IgD-negative memory B cell (primary cell): ENCODE data around the gene TCEA3. TPM values are rescaled to one million over a fixed set of nuclear protein-coding genes. Genes with fewer than 3 reads are reported as not detected.
A peak's percentile ranks its signal among the peaks of the same experiment; 100 is the strongest.

Experiments used
- H3K27ac Mint-ChIP-seq, 3 donors: one replicate each; pipeline ENCODE4 v1.8.0; 2020 to 2022; ENCODE audit warnings: mild to moderate bottlenecking in 3 of 3, mixed read lengths in 3 of 3, moderate library complexity in 1 of 3
- H3K27me3 Mint-ChIP-seq: one replicate; pipeline ENCODE4 v1.8.0; 2021; ENCODE audit warnings: mixed read lengths
- H3K36me3 Mint-ChIP-seq: one replicate; pipeline ENCODE4 v1.8.0; 2020; ENCODE audit warnings: mild to moderate bottlenecking, mixed read lengths
- H3K4me1 Mint-ChIP-seq, 3 donors: one replicate each; pipeline ENCODE4 v1.8.0; 2020 to 2022; ENCODE audit warnings: mixed read lengths in 3 of 3, mild to moderate bottlenecking in 1 of 3
- H3K4me3 Mint-ChIP-seq, 4 donors: one replicate each; pipeline ENCODE4 v1.8.0; 2020 to 2022; ENCODE audit warnings: mild to moderate bottlenecking in 4 of 4, mixed read lengths in 4 of 4, moderate library complexity in 3 of 4
- H3K9me3 Mint-ChIP-seq, 3 donors: one replicate each; pipeline ENCODE4 v1.8.0; 2020 to 2021; ENCODE audit warnings: mixed read lengths in 3 of 3, mild to moderate bottlenecking in 1 of 3
- polyA plus RNA-seq: library from polyadenylated mRNA; unstranded; fragments of 300-500 nt; fragmentation: Illumina TruSeq; gene quantifications from one replicate; pipeline ENCODE4 v1.2.3, GENCODE V29; 2021

TCEA3 gene
- polyA plus RNA-seq, 1 donor from 2014 or later: 0.69 TPM

GRCh38 chr1:23362218-23362713 lies 62.3 kb downstream of the TCEA3 start:
- Mint-ChIP-seq H3K27me3 (no peaks in the 10 kb centered on the region), H3K27ac (peak overlapping the region in 1 of 3 donors; percentile 35), H3K9me3 (peaks cover 15 to 33% (median 29%) of the 10 kb centered on the region in 3 donors), H3K36me3 (peaks cover 33% of the 10 kb centered on the region), H3K4me1 (peaks cover 3 to 9% (median 9%) of the 10 kb centered on the region in 3 donors), H3K4me3 (no peak overlapping the region)

- no peaks in the 10 kb centered on the region for H3K4me1 Mint-ChIP-seq
- peaks cover 24% of the 10 kb centered on the region for H3K36me3 Mint-ChIP-seq
Observed at GRCh38 chr1:23358310-23358875, 66.2 kb downstream of the TCEA3 start.

GRCh38 chr1:23357138-23357908 lies 67.2 kb downstream of the TCEA3 start:
- Mint-ChIP-seq H3K9me3 (peaks cover 13 to 29% (median 18%) of the 10 kb centered on the region in 3 donors), H3K36me3 (peaks cover 19% of the 10 kb centered on the region), H3K27ac (no peak overlapping the region), H3K27me3 (no peaks in the 10 kb centered on the region), H3K4me1 (peaks cover 0 to 2% (median 0%) of the 10 kb centered on the region in 3 donors), H3K4me3 (no peak overlapping the region)

More at GRCh38 chr1:23358310-23358875, 66.2 kb downstream of the TCEA3 start:
- no peaks in the 10 kb centered on the region for H3K27me3 Mint-ChIP-seq
- H3K9me3 Mint-ChIP-seq: peaks cover 15 to 33% (median 26%) of the 10 kb centered on the region in 3 donors
- no peak overlapping the region for H3K4me3 Mint-ChIP-seq
- H3K27ac Mint-ChIP-seq: no peak overlapping the region

GRCh38 chr1:23356471-23357137 lies 67.9 kb downstream of the TCEA3 start:
- Mint-ChIP-seq H3K4me1 (peaks cover 0 to 2% (median 0%) of the 10 kb centered on the region in 3 donors), H3K9me3 (peaks cover 9 to 22% (median 18%) of the 10 kb centered on the region in 3 donors), H3K27me3 (no peaks in the 10 kb centered on the region), H3K4me3 (no peak overlapping the region), H3K36me3 (peaks cover 14% of the 10 kb centered on the region), H3K27ac (no peak overlapping the region)

GRCh38 chr1:23354245-23354644 lies 70.3 kb downstream of the TCEA3 start:
- H3K27ac Mint-ChIP-seq: peak overlapping the region in 1 of 3 donors; percentile 2
- H3K4me1 Mint-ChIP-seq: peaks cover 0 to 2% (median 0%) of the 10 kb centered on the region in 3 donors
- no peaks in the 10 kb centered on the region for H3K27me3 Mint-ChIP-seq
- no peak overlapping the region for H3K4me3 Mint-ChIP-seq
- H3K36me3 Mint-ChIP-seq: no peaks in the 10 kb centered on the region
- peaks cover 0 to 7% (median 4%) of the 10 kb centered on the region in 3 donors for H3K9me3 Mint-ChIP-seq

GRCh38 chr1:23352096-23352695 lies 72.4 kb downstream of the TCEA3 start:
- no peaks in the 10 kb centered on the region for H3K36me3 Mint-ChIP-seq
- no peaks in the 10 kb centered on the region for H3K9me3 Mint-ChIP-seq

GRCh38 chr1:23345920-23346319 lies 78.6 kb downstream of the TCEA3 start:
- H3K36me3 Mint-ChIP-seq: no peaks in the 10 kb centered on the region
- peaks cover 23 to 32% (median 25%) of the 10 kb centered on the region in 3 donors for H3K4me1 Mint-ChIP-seq
- peak overlapping the region; percentile 30 to 77 (median 74) for H3K4me3 Mint-ChIP-seq
- H3K9me3 Mint-ChIP-seq: no peaks in the 10 kb centered on the region
- H3K27ac Mint-ChIP-seq: peak overlapping the region in 2 of 3 donors; percentile 61 to 82
- no peaks in the 10 kb centered on the region for H3K27me3 Mint-ChIP-seq

More at GRCh38 chr1:23352096-23352695, 72.4 kb downstream of the TCEA3 start:
- Mint-ChIP-seq H3K4me3 (no peak overlapping the region), H3K27ac (peak overlapping the region in 1 of 3 donors; percentile 39), H3K4me1 (peaks cover 0 to 2% (median 0%) of the 10 kb centered on the region in 3 donors), H3K27me3 (no peaks in the 10 kb centered on the region)

- Mint-ChIP-seq H3K4me1 (peaks cover 32 to 41% (median 33%) of the 10 kb centered on the region in 3 donors), H3K4me3 (peak overlapping the region; percentile 93 to 99 (median 94))
Observed at GRCh38 chr1:23344987-23345472, 79.5 kb downstream of the TCEA3 start.

GRCh38 chr1:23344111-23344986 lies 80.2 kb downstream of the TCEA3 start, which contains the start of gene HNRNPR:
Gene HNRNPR, minus strand, starts transcription at chr1:23344284. Its CDS starts 3,276 bp downstream, at chr1:23341008.
- Mint-ChIP-seq H3K36me3 (no peaks in the 10 kb centered on the region), H3K4me1 (peaks cover 38 to 47% (median 38%) of the 10 kb centered on the region in 3 donors), H3K27ac (peak within 1 kb of the TSS; percentile 91 to 96 (median 96)), H3K9me3 (no peaks in the 10 kb centered on the region), H3K4me3 (peak within 1 kb of the TSS; percentile 93 to 99 (median 94)), H3K27me3 (peaks cover 1% of the 10 kb centered on the region)

More at GRCh38 chr1:23344987-23345472, 79.5 kb downstream of the TCEA3 start:
- Mint-ChIP-seq H3K27ac (peak overlapping the region; percentile 37 to 96 (median 91)), H3K9me3 (no peaks in the 10 kb centered on the region), H3K27me3 (no peaks in the 10 kb centered on the region), H3K36me3 (no peaks in the 10 kb centered on the region)

GRCh38 chr1:23343221-23344110 lies 81.1 kb downstream of the TCEA3 start:
- H3K36me3 Mint-ChIP-seq: no peaks in the 10 kb centered on the region
- peak overlapping the region; percentile 87 to 96 (median 91) for H3K27ac Mint-ChIP-seq
- H3K27me3 Mint-ChIP-seq: peaks cover 1% of the 10 kb centered on the region
- no peaks in the 10 kb centered on the region for H3K9me3 Mint-ChIP-seq
- peak overlapping the region; percentile 93 to 99 (median 94) for H3K4me3 Mint-ChIP-seq
- peaks cover 41 to 52% (median 44%) of the 10 kb centered on the region in 3 donors for H3K4me1 Mint-ChIP-seq

- H3K27ac Mint-ChIP-seq: peak overlapping the region in 2 of 3 donors; percentile 48 to 96
- peaks cover 2% of the 10 kb centered on the region for H3K36me3 Mint-ChIP-seq
- peak overlapping the region; percentile 87 to 94 (median 92) for H3K4me3 Mint-ChIP-seq
- H3K4me1 Mint-ChIP-seq: peaks cover 48 to 59% (median 48%) of the 10 kb centered on the region in 3 donors
- H3K9me3 Mint-ChIP-seq: no peaks in the 10 kb centered on the region
- H3K27me3 Mint-ChIP-seq: peaks cover 1% of the 10 kb centered on the region
Observed at GRCh38 chr1:23341931-23342692, 82.4 kb downstream of the TCEA3 start.

GRCh38 chr1:23339632-23340031 lies 84.9 kb downstream of the TCEA3 start:
- peak overlapping the region in 2 of 4 donors; percentile 58 to 94 for H3K4me3 Mint-ChIP-seq
- peak overlapping the region in 1 of 3 donors; percentile 7 for H3K27ac Mint-ChIP-seq
- H3K36me3 Mint-ChIP-seq: peaks cover 2% of the 10 kb centered on the region
- peaks cover 45 to 59% (median 49%) of the 10 kb centered on the region in 3 donors for H3K4me1 Mint-ChIP-seq
- peaks cover 1% of the 10 kb centered on the region for H3K27me3 Mint-ChIP-seq
- H3K9me3 Mint-ChIP-seq: no peaks in the 10 kb centered on the region
